GM19238 (cell line): ENCODE measurements around the gene TNFRSF18.

Source experiments
- DNase-seq: peaks from one replicate; pipeline ENCODE4 v3.0.0; 2011; ENCODE audit warnings: low spot score; ENCODE audit not compliant: insufficient read length

TNFRSF18 gene

GRCh38 chr1:1166642-1167397 is 39.6 kb downstream of the TNFRSF18 start:
- no peak for DNase-seq

DNA sequence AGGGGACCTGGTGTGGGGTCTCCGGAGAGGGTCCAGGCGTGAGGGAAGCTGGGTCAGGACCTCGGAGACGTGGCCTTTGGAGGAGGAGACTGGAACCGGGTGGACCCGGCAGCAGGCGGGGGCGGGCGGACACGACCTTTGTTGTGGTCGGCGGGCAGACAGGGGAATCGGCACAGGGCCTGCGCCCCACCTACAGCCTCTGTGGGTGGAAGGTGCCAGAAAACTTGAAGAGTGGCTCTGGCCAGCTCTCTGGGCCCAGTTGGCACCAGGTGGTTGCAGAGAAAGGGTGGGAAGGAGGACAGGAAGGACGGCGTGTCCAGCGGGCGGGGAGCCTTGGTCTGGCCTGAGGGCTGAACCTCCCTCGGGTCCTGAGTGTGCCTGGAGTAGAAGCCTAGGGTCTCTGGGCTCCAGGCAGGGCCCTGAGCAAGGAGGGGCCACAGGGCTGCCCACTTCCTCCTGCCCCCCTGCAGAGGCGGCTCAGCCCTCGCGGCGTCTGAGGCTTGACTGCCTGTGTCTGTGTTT is 40.4 kb downstream of the TNFRSF18 start:
- no peak for DNase-seq

DNA sequence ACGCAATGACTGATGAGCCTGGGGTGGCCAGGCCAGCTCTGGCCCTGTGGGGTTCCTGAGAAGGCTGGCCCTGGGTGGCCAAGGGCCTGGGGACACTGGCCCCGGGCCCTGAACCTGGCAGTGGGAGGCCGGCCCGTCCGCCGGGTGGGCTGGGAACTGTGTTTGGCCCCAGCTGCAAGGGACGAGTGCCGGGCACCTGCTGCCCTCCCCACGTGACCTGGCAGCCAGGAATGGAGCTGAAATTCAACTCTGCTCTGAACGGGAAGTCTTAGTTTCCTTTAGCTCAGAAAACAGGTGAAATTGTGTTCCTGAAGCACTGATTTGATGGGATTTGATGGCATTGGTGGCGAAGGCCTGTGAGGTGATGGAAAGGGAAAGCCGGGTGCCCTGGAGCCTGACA is 40.9 kb downstream of the TNFRSF18 start:
- DNase-seq, result no peak

DNA sequence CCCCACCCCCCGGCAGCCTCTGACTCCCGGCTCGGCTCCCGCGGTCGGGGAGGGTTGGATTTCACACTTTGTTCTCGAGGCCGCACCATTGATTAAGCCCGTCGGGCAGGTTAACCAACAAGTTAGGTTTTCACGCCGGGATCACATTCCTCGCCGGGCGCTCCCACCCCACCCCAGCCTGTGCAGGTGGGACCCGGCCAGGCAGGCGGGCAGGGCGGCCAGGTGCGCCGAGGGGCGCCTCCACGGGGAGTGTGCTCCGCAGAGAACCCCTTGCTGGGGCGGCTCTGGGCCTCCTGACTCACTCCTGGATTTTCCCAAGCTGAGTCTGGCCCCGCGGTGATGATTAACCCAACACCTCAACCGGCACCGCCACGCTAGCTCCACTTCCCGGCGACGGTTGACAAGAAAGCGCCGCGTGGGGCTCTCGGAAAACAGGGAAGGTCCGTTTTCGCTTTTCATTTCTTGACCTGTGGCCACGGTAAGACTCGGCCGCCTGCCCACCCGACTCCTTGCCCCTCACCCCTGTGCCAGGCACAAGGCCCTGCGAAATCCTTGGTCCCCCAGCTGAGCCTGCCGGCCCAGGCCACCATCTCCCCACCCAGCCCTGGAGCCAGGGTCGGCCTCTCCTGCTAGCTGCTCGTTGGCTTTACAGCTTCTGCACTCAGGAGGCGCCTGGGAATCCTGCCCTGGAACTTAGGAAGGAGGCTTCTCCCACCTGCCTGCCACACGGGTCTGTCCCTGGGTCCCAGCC is 41.5 kb downstream of the TNFRSF18 start:
- no peak for DNase-seq

DNA sequence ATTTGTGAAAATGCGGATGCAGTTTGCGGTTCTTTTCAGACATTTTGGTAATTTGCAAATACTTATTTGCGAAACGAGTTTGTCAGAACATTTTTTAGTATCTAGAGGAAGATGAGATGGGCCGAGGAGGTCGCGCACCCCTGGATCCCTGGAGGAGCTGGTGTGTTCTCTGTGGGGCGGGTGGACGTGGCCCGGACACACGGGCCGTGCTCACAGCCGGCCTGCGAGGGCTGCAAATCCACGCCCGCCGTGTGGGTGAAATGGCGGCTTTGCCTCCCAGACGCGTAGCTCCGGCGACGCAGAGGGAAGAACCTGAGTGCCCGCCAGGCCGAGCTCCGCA is 42.1 kb downstream of the TNFRSF18 start:
- DNase-seq, result no peak

DNA sequence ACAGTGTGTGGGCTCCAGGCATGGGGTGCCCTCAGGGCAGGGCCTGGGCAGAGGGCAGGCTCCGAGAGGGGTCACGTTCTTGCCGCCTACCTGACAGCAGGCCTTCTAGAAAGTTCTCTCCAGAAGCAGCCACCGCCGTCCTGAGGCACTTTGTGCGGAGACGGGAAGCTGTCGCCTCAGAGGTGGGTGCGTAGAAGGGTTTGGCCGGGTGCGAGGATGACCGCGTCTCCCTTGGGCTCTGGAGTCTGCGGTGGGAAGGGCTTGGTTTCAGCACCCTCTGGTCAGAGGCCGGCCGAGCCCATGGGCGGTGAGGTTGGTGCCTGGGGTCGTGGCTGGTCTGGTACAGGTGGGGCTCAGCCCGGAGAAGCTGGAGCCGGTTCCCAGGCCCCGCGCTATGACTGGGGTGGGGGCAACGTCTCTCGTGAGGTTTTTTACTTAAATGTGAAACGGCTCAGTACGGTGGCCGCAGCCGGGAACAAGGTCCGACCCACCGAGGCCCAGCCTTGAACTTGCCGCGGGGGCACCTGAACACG is 42.8 kb downstream of the TNFRSF18 start:
- DNase-seq, result no peak

DNA sequence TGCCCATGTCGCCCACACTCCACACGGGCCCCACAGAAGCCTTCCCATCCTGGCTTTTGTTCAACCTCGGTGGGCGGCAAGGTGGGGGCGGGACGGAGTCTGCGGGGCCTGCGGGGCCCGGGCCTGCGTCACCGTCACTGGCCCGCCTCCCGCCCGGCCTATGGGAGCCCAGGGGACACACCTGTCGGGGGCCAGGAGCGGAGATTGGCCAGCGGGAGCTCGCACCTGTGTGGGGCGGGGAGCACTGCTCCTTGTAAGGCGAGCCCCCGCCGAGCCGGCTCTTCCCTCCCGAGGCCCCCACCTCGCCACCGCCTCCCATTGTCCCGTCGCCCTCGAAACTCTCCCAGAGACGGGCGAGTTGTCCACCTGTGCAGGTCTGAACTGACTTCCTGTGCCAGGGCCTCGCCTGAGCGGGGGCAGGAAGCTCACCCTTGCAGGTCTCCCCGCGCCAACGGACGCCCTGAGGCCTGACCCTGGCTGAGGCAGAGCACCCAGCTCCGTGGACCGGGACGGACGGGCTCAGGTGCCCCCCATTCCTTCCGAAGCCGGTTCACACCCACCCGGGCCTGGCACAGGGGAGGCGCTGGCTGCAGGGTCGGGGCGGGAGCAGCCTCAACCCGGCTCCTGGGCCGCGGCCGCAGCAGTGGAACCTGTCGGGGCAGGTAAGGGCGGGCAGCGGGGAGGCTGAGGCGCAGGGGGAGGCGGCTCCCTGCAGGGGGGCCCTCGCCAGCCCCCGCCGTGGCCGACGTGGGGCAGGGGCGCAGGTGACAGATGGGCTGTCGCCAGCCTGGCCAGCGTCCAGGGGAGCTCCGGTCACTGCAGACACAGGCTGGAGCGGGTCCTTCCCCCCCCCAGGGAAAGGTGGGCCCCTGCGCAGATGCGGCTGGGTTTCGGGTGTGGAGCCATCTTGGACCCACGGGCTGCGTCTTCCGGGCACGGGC is 43.5 kb downstream of the TNFRSF18 start:
- DNase-seq, result no peak

DNA sequence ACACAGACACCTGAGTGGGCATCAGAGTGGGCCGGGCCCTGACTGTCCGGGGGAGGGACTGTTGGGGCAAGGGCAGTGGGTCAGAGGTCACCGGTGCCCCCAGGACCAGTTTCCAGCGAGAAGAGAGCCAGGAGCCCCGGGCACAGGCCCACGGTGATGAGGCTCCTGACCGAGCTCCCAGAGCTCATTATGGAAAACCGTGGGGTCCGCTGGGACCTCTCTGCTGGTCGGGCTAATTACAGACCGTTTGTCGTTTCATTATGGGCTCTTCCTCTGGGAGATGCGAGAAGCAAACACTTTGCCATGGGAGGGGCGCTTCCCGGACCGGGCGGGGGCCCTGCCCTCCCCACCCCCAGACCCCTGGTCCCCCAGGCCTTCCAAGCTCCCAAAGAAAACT is 44.7 kb downstream of the TNFRSF18 start:
- no peak for DNase-seq

DNA sequence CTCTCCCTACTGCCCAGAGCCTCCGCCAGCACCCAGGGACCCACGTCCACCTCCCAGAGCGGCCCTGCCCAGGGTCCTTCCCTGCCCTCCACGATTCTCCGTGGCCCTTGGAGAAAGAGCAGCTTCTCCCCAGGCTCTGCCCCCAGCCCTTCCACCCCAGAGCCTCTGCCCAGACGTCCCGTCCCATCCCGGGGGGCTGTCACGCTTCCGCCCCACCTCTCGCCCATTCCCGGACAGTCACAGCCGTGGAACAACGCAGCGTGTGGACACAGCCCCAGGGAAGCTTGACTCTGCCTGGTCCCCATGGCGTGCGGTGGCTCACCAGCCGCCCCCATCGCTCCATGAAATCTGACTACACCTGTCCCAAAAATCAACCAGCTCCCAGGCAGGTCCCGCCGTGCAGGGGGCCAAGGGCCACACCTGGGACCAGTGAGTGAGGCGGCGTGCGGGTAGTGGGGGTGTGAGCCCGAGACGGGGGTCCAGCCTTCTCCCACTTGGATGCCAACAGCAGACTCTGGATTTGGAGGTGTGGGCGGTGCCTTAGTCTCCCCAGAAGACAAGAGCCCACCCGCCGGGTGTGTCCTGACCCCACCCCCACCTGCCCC is 45.2 kb downstream of the TNFRSF18 start:
- DNase-seq, result no peak

DNA sequence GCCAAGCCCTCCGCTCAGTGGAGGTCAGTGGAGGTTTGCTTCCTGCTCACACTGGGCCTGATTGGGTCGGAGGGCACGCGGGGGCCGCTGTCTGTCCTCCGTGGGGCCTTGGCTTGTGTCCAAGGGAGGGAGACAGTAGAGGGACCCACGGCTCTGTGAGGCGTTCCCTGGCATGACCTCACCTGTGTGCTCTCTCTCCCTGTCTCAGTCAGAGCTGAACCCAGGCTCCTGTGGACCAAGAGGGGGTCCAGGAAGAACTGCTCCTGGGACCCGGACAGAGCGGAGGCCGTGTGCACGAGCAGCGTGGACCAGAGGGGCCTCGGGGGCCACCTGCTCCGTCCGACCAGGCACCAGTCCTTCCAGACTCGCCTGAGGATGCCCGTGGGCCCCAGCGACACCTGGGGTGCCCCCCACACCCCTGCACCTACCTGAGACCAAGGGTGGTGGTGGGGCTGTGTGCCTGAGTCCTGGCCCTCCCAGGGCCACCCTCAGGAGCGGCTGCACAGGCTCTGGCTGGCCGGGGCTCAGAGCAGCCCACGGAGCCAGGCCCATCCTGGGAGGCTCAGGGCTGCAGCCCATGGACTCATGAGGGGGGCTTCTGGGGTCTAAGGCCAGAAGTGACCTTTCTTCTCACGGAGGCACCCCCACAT is 46.0 kb downstream of the TNFRSF18 start:
- DNase-seq, result no peak

GRCh38 chr1:1157914-1158710 is 48.3 kb downstream of the TNFRSF18 start:
- DNase-seq, result peak; percentile 82

DNA sequence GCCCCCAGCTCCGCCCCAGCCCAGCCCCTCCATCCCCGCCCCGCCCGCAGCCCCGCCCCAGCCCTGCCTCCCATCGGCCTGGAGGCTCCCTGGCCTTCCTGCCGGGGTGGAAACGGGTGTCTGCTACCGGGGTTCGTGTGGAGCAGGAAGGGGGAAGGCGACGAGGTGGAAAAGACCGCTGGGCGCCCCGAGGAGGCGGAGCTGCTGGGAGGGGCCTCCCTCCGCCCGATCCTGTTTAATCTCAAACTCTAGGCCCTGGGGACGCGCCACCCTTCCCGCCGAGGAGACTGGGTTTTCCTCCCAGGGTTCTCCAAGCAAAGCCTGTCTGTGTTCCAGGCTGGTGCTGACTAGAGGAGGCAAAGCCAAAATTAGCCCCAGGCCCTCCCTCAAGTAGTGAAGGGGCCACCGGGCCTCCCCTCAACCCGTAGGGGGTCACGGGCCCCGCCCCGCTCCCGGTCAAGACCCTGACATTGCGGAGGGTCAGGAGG is 48.9 kb downstream of the TNFRSF18 start:
- DNase-seq, result peak; percentile 96

DNA sequence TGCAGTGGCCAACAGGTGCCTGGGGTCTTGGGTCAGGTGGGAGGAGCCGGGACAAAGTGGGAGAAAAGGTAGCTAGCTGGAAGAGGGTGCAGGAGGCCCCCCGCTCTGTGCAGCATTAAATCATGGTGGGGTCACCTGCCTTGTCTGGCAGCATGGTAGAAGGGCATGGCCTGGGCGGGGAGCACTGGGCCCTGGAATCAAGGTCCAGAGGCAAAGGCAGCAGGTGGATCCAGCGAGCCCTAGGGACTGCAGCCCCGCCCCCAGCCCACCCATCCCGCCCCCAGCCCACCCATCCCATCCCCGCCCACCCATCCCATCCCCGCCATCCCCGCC is 49.4 kb downstream of the TNFRSF18 start:
- no peak for DNase-seq

DNA sequence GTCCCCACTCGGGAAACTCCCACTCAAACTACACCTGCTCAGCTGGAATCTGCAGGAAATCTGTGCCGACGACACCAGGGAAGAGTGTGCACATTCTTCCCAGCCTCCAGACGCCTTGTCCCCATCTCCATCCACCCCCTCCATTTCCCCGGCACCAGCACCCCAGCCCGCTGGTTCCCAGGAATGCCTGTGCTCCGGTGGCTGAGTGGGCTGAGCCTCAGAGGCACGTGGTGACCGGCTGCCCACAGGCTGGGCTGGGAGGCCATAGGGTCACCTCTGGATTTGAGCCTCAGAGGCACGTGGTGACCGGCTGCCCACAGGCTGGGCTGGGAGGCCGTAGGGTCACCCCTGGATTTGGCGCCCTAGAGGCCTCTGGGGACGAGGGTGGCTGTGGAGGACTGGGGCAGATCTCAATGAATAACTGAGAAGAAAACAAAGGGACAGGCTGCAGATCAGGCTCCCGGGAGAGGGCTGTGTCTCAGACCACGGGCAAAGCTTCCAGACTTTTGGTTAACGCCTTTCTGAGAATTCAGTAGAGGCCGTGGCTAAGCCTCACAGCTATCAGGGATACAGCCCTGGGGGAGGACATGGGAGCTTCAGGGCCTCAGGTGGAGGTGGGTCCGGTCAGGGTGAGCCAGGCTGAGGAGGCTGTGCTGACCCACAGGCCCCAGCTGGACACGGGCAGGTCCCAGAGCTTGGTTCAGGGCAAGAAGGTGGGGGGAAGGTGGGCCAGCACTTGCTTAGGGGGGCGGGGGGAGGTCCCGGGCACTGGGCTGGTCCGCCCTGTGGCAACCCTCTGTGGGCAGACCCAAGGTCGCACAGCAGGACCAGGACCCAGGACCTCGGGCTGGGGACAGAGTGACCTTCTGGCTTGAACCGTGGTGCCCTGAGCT is 50.0 kb downstream of the TNFRSF18 start:
- DNase-seq, result no peak

GRCh38 chr1:1155258-1155657 is 51.1 kb downstream of the TNFRSF18 start:
- DNase-seq, result no peak

- DNase-seq, result no peak
Observed at GRCh38 chr1:1153874-1154273, 52.5 kb downstream of the TNFRSF18 start.
